Ureter (tissue), 1 donor: ENCODE results near the gene CSAD. TPM values are rescaled to one million over a fixed set of nuclear protein-coding genes. Genes with fewer than 3 reads are reported as not detected.
A peak's percentile ranks its signal among the peaks of the same experiment; 100 is the strongest.
"Not testable (repeated sequence)": the region's sequence is repeated elsewhere in the genome, so short reads cannot be mapped to it uniquely, and the experiment has no call there.

Experiments
- DNase-seq: peaks from one replicate; pipeline ENCODE4 v3.0.0-alpha.2; 2020; ENCODE audit warnings: low spot score
- total RNA-seq: library from RNA; stranded (reverse); gene quantifications from one replicate; pipeline ENCODE4 v1.2.4, GENCODE V29; 2023
- donor health status: DM: yes; HTN: yes; CAD: no.

CSAD gene
- total RNA-seq, 1 donor from 2014 or later = 65.7 TPM

GRCh38 chr12:53218551-53219291 lies 38.0 kb upstream of the CSAD start:
- no peak for DNase-seq

GRCh38 chr12:53217931-53218307 lies 37.2 kb upstream of the CSAD start:
- DNase-seq = no peak

GRCh38 chr12:53217051-53217930 lies 36.6 kb upstream of the CSAD start:
- no peak for DNase-seq

GRCh38 chr12:53215497-53215896 lies 34.8 kb upstream of the CSAD start:
- DNase-seq = no peak

GRCh38 chr12:53214687-53215455 lies 34.1 kb upstream of the CSAD start:
- DNase-seq = no peak

- no peak for DNase-seq
These were observed 33.5 kb upstream of the CSAD start for GRCh38 chr12:53214221-53214620.

DNA sequence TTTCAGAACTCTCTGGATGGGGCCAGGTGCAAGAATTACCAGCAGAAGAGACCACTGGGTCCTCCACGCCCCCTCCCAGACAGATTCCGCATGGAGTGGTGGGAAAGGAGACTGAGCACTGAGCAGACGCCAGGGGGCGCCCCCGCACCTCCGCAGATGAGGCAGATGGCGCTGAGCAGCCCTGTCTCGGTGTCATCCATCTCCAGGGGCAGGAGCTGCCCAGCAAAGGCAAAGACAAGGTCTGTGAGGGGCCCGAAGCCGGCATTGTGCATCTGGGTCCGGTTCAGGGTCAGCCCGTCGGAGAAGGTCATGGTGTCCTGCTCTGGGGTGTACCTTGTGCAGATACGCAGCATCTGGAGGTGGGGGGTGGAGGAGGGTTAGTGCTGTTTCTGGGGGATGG lies 32.6 kb upstream of the CSAD start:
- DNase-seq = peak; percentile 83

DNA sequence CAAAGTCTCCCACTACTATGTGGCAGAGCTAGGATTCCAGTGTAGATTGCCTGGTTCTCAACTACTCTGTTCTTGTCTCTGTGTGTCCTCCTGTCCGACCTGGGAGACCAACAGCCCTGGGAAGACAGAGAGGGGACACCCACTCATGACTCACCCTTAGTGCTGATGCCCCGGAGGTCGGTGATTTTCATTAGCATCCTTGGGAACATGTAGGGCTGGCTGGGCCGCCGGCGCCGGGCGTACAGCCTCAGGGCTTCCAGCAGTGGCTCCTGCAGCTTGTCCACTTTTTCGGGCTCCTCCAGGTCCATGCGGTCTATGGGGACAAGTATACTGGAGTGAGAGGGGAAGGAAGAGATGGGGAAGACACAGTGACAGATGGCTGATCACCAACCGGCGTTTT lies 32.2 kb upstream of the CSAD start:
- DNase-seq = no peak

DNA sequence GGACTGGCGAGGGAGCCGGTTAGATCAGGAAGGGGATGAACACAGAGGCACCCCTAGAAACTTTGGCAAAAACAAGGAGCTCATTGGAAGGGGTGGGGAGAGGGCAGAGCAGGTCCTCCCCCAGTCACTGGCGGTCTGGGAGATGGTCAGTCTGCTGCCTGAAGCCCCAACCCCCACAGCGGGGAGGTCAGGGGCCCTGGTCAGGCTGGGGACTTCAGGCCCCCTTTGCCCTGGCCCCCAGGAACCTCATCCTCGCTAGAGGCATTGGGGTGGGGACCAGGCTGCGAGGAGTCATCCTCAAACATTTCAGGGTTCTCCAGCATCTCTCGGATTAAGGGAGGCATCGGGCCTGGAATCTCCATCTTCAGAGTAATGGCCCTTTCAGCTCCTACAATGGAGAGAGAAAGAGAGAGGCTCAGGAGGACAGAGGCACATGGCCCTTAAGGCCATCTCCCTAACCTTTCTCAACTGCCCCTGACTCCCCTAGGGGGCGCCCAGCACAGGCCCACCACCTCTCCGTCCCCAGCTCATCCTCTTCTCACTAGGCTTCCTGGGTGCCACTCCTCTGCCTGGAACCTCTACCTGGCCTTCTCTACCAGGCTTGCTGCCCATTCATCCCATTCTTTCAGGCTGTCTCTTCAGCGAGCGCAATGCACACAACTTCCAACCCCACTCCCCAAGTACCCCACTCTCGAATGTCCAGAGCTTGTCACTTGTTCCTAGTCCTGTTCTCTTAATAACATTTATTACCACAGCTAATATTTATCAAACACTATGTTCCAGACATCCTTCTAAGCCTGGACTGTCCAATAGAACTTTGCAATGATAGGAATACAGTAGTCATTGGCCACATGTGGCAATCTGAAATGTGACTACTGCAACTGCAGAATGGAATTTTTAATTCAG lies 31.0 kb upstream of the CSAD start:
- no peak for DNase-seq

GRCh38 chr12:53210843-53211242 lies 30.1 kb upstream of the CSAD start:
- DNase-seq = no peak

GRCh38 chr12:53208877-53209463 lies 28.2 kb upstream of the CSAD start:
- DNase-seq = no peak

DNA sequence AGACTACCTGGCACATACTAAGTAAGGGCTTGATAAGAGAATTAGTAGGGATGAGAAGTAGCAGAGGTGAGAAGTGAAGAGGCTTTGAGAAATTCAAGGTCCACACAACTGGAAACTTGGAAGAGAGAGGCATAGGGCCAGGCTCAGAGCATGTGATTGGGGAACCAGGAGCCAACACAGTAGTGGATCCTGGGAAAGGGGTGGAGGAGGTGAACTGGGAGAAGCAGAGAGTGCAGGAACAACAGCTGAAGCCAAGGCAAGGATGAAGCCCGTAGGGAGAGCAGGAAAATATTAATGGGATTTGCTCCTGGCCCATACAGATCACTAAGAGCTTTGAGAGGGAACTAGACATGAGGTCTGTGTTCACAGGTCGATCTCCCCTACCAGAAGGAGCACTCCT lies 27.7 kb upstream of the CSAD start:
- DNase-seq = no peak

DNA sequence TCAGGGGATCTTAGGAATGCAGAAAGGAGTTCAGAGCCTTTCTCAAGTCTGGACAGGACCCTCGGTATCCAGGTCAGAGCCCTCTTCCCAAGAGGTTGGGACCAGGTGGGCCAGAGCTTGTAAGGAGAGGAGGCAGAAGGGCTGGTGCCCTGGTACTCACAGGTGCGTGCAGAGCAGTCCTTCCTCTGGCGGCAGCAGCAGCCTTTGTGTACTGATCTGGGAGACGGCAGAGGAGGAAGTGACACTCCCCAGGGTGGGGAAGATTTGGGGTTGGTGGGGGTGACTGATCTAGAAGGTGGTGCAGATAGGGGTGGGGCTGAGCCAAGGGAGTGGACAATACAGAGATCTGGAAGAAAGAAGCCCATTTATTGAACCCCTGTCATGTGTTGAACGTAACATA lies 26.3 kb upstream of the CSAD start, which contains the start of gene ITGB7:
Gene ITGB7 (minus strand): TSS at position 210 of the 400 bp plus-strand sequence. CDS start 6,808 bp downstream, outside the sequence.
- DNase-seq = peak; percentile 76

DNA sequence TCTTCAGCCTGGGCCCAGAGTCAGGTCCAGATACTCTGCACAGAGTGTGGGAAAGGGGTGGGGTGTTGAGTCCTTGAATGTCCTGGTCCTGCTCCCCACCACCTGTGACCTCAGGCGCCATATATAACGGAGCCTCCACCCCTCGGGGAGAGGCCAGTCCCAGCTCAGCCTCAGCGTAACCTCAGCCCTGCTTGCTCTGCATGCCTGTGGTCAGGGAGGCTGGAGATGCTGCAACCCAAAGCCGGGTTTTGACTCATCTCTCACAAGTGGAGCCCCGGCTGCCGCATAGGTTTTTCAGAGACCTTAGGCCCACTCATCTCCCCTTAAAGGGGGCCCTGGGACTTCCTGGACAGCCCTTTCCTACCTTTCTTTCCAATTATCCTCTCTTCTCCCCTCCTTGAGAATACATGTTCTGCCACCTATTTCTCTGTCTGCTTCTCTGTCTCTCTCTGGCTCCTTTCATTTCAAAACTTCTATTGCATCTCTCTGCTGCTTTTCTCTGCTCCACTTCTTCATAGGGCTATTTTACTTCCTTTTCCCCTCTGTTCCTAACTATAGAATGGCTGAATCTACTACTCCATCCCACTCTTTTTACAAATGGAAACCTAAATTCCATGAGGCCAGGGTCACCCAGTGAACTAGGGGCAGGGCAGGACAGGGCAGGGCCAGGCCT lies 25.2 kb upstream of the CSAD start:
- DNase-seq = no peak

DNA sequence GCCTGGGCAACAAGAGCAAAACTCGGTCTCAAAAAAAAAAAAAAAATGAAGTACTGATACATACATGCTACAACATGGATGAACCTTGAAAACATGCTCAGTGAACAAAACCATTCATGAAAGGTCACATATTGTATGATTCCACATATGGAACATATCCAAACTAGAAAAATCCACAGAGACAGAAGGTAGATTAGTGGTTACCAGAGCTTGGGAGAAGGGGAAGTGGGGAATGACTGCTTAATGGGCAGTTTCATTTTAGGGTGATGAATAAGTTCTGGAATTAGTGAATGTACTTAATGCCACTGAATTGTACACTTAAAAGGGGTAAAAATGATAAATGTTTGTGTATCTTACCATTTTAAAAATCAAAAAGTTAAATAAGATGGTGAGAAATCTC lies 23.6 kb upstream of the CSAD start:
- DNase-seq = no peak

DNA sequence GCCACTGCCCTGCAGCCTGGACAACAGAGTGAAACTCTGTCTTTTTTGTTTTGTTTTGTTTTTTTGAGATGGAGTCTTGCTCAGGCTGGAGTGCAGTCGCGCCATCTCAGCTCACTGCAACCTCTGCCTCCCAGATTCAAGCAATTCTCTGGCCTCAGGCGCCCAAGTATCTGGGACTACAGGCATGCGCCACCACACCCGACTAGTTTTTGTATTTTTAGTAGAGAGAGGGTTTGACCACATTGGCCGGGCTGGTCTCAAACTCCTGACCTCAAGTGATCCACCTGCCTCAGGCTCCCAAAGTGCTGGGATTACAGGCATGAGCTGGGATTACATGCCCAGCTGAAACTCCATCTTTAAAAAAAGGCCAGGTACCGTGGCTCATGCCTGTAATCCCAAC lies 21.6 kb upstream of the CSAD start:
- not testable (repeated sequence) for DNase-seq

- DNase-seq = no peak
These were observed 20.9 kb upstream of the CSAD start for GRCh38 chr12:53201639-53202038.

DNA sequence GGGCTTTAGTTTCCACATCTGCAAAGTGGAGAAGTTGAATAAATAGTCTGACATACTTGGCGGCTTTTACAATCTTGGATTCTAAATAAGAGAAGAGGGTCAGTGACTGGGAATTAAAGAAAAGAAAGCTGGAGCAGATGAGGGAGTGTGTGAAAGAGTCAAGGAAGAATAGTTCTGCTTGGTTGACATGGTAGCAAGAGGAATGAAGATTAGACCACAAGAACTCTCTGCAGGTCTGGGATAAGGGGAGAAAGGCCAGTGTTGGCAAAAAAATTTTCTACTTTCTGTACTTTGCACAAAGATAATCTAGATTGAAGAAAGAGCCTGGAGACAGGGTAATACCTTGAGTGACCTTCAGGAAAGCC lies 20.4 kb upstream of the CSAD start:
- DNase-seq = no peak

DNA sequence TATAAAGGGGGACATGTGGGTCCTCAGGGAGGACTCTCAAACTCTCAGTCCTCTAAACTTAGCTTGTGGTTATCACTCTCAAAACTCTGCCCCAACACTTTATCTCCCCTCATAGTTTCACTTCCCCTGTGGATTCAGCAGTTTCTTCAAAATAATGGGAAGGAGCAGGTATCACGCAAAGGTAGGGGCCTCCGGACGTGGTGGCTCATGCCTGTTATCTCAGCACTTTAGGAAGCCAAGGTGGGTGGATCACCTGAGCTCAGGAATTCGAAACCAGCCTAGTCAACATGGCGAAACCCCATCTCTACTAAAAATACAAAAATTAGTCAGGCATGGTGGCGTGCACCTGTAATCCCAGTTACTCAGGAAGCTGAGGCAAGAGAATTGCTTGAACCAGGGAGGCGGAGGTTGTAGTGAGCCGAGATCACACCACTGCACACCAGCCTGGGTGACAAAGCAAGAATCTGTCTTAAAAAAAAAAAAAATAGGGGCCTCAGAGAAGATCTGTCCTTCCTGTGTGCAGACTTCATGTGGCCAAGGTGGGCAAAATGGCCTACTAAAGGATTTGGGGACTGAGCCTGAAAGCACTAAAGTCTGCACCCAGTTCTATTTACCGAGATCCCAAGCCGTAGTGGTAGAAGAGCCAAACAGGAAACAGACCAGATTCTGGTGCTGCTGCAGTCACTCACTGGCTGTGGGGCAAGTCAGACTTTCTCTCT lies 19.9 kb upstream of the CSAD start:
- no peak for DNase-seq

DNA sequence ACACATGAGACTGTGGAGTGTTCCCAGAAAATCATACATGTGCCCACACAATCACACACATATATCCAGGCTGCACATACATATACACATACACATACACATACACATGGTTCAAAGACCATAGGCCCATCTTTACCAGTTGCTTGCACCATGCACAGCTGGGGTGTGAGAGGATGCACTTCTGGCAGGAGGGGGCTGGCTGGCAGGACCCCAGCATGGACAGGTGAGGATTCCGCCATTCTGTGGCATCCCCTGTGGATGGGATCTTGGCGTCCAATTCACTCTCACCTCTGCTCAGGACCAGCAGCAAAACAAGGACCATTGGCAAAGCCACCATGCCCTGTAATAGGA lies 19.4 kb upstream of the CSAD start:
- no peak for DNase-seq
